HG03139 (cell line): ENCODE measurements around the gene KRT79.

Experiments
- ATAC-seq: cut with Tn5 transposase; IDR thresholded peaks from one replicate; pipeline ENCODE4 v1.9.1; 2021; ENCODE audit not compliant: unreplicated experiment

The KRT79 gene

GRCh38 chr12:52819731-52820510 is 14.2 kb downstream of the KRT79 start:
- no peak for ATAC-seq

- no peak for ATAC-seq
Observed at GRCh38 chr12:52818887-52819420, 15.2 kb downstream of the KRT79 start.

GRCh38 chr12:52818388-52818787 is 15.7 kb downstream of the KRT79 start:
- no peak for ATAC-seq

GRCh38 chr12:52817699-52818238 is 16.3 kb downstream of the KRT79 start:
- no peak for ATAC-seq

- ATAC-seq: no peak
Observed at GRCh38 chr12:52817003-52817698, 17.0 kb downstream of the KRT79 start.

GRCh38 chr12:52815676-52816588 is 18.2 kb downstream of the KRT79 start:
- ATAC-seq: no peak

- no peak for ATAC-seq
Observed at GRCh38 chr12:52815161-52815560, 18.9 kb downstream of the KRT79 start.

GRCh38 chr12:52814710-52815155 is 19.4 kb downstream of the KRT79 start:
- ATAC-seq: no peak

- ATAC-seq: no peak
Observed at GRCh38 chr12:52813885-52814709, 20.0 kb downstream of the KRT79 start, which contains the start of gene KRT4. Gene KRT4, minus strand, starts transcription at chr12:52814116. Its CDS starts 58 bp downstream, at chr12:52814058.

- ATAC-seq: no peak
Observed at GRCh38 chr12:52813203-52813819, 20.8 kb downstream of the KRT79 start.

GRCh38 chr12:52812749-52813148 is 21.4 kb downstream of the KRT79 start:
- no peak for ATAC-seq

GRCh38 chr12:52812073-52812400 is 22.1 kb downstream of the KRT79 start:
- ATAC-seq: no peak

GRCh38 chr12:52811191-52812072 is 22.7 kb downstream of the KRT79 start:
- no peak for ATAC-seq

GRCh38 chr12:52810554-52810953 is 23.6 kb downstream of the KRT79 start:
- no peak for ATAC-seq

GRCh38 chr12:52809166-52809565 is 24.9 kb downstream of the KRT79 start:
- ATAC-seq: no peak

GRCh38 chr12:52808573-52809160 is 25.4 kb downstream of the KRT79 start:
- ATAC-seq: no peak

- ATAC-seq: no peak
Observed at GRCh38 chr12:52807544-52808470, 26.3 kb downstream of the KRT79 start.
